HG03558 (cell line): Measurements from ENCODE around the gene AVP.

Experiments
- ATAC-seq: cut with Tn5 transposase; IDR thresholded peaks from one replicate; pipeline ENCODE4 v1.9.1; 2021; ENCODE audit warnings: moderate number of reproducible peaks; ENCODE audit not compliant: unreplicated experiment; ENCODE audit errors: extremely low read depth

Gene AVP

DNA sequence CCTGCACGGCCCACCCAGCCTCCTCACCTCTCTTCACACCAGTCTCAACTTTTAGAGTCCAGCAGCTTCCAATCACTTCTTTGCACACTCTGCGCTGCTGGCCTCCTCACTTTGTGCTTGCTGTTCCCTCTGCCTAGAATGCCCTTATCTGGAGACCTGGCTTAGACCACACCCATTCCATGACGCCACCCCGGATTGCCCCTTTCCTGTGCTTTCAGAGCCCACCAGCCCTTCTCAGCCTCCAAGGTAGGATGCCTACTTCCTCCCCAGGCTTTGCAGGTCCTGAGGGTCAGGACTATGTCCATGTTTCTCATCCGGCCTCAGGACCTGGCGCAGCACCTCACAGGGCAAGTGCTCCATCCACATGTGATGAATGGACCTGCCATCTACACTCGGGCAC is 27.0 kb upstream of the AVP start:
- ATAC-seq: no peak

DNA sequence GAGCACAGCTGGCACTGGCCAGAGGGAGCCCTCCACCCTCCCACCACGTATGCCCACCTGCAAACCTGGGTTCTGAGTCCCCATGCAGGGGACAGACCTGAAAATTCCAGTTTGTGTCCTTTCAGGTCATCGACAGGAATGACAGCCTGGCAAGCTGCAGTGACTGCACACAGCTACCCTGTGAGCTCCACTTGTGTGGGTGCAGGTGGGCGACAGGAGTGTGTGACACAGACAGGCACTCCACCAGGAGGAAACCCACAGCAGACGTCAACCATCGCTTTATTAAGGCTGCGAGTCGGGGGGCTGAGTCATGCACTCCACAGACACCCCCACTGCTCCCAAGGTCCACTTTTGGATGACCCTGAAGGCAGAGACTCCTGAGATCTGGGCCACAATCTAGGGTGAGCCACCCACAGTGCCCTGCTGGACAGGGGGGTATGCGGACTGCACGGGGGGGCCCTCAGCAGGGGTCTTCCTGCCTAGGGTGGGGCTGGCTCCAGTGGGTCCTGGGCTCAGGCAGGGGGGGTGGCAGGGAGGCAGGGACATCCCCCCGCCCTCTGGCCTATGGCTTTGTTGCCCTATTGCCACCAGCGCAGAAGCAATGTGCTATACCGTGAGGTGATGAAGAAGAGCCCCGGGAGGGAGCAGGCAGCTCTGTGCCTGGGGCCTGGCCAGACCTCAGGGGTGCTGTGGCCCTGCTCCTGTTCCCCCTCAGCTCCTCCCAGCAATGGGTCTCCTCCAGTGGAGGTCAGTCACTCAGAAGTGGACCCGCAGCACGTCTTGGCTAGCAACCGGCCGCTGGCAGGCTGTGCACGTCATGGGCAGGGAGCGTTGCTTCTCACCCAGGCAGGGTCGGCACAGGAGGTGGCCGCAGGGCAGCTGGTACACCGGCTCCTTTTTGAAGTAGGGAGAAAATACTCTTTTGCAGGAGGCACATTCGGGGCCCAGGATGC is 25.1 kb upstream of the AVP start:
- ATAC-seq: no peak

DNA sequence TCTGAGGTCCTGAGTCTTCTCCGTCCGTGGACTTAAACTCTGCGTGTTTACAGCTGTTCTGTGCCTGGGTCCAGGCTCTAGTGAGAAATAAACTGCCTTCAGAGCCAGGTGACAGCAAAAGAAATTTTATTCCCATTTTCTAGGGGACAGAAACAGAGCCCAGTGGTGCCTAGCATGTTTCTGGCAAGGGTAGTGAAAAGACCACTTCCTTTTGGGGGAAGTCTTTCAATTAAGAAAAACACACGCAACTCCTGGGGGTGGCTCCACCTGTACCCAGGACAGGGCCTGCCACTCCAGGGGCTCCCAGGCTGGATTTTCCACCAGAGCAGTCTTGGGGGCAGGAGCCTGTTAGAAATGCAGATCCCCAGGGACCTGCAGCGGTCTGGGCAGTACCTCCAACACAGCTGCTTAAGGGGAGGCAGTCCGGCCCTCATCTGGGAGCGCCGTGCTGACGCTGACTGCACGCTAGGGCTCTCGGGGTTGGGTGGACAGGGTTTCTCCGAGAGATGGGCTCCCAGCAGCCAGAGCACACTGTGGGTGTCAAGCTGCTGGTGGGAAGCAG is 23.0 kb upstream of the AVP start:
- no peak for ATAC-seq

DNA sequence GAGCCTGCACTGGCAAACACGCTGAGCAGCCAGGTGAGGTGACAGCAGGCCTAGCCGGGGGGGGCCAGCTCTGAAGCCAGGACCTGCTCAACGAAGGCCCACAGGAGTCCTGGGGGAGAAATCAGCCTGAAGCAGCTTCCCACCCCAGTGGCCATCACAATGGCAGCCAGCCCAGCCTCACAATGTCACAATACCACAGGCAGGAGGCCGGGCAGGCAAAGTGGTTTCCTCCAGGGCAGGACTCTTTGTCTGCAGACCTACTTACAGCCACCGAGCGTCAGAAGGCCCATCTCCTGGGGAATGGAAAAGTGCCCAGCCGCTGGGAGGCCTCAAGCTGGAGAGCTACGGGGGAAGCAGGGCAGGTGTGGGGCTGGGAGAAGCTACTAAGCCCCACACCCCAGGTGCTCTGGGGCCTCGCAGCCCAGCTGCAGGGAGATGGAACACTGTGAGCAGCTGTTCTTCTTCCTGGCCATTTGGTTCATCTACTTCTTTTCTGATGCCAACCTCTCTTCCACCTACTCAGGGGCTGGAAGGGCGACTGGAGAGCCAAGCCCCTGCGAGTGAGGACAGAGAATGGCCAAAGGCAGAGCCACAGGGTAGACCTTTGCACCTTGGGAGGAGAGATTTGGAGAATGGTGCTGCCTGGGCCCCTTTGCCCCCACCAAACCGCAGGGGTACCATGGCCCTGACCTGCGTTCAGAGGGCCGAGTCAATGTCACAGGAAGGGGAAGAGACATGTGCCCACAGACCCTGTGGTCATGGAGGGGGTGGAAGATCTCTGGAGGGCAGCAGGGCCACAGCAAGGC is 22.3 kb upstream of the AVP start:
- no peak for ATAC-seq

DNA sequence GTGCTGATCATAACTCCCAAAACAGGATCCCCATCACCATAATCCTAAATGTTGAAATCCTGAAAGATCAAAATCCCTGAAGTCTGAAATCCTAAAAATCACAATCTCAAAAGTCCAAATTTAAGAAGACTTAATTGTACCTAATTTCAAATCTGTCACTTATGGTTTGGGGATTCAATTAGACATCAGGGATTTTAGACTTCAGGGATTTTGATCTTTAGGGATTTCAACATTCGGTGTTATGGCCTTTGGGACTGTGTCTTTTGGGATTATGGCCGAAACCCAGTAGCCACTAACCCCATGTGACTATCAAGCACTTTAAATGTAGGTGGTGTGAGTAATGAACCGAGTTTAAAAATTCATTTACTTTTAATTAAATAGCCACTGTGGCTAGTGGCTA is 21.7 kb upstream of the AVP start:
- no peak for ATAC-seq

DNA sequence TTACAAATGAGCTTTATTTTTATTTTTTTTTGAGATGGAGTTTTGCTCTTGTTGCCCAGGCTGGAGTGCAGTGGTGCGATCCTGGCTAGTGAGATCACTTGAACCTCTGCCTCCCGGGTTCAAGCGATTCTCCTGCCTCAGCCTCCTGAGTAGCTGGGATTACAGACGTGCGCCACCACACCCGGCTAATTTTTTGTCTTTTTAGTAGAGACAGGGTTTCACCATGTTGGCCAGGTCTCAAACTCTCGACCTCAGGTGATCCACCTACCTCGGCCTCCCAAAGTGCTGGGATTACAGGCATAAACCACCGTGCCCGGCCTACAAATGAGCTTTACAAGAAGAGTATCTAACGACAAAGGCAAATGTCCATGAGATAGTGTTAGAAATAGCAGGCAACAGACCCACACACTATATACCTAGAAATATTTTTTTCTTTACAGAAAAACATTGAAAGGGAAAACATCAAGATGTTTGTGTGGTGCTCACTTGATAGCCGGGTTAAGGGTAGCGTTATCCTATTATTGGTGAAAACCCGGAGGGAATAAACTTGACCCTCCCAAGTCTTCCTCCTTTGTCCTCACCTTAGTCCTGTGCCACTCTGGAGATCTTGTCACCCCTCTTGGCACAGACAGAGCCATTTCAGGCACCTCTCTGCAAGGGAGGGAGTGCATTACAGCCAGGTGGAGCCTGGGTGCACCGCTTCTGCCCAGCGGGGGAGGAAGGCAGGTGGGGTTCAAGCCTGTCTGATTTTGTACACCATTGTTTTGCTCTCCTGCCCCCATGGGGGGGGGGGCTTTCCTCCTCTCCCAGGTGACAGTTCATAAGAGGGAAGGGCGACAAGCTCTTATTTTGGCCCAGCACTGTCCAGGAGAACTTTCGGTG is 21.0 kb upstream of the AVP start:
- ATAC-seq: no peak

DNA sequence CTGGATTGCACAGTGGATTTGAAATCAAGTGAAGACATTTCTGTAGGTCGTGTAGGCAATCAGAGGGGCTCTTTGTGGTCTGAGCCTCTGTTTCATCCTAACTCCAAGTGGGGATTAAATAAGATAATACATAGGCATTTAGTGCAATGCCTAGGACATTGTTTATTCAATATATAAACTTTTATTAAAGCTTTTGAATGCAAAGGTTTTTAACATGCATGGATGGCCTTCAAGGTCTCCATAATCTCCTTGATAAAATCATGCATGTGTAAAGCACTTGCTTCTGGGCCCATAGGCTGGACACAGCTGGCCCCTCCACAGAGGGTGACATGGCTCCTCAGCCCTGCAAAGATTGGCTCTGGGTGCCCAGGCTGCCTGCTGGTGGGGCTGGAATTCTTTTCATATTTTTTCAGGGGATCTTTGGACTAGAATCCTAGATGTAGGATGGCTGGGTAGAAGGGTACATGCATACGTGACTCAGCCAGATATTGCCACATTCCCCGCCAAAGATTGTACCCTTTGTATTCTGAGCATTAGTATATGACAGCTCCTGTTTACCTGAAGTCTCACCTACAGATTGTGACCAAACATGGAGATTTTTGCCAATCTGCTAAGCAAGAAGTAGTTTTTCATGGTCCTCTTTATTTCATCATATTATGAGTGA is 19.0 kb upstream of the AVP start:
- ATAC-seq: no peak

DNA sequence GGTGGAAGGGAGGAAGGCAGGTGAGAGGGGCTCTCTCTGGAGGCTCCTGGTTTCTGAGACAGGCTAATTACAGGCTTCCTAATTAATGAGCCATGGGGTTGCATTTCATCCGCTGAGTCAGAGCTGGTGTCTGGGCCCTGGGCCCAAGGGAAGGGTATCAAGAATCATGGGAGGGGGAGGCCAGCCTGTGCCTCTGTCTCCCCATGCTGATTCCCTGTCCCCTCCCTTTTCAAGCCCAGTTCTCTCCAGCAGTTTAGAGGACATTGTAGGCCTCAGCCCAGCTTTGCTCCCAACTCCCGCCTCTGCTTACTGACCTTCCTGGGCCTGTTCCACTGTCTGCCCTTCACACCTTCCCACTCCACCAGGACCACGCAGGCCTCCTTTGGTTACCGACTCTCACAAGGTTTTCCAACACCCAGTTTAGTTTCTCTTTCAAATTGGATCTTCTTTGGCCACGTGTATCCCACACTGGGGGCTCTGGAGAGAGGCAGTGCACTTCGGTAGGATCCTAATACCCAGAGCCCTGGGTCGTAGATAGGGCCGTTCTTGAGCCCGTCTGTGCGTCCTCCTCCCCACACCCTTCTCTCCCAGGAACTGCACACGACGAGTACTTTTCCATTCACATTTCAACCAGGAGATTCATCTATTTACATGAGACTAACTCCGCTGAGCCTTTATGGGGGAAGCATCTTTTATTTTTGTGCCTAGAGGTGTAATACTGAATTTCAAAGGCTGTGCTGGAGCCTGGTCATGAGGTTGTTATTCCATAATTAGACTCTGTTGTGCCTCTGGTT is 18.2 kb upstream of the AVP start:
- no peak for ATAC-seq

DNA sequence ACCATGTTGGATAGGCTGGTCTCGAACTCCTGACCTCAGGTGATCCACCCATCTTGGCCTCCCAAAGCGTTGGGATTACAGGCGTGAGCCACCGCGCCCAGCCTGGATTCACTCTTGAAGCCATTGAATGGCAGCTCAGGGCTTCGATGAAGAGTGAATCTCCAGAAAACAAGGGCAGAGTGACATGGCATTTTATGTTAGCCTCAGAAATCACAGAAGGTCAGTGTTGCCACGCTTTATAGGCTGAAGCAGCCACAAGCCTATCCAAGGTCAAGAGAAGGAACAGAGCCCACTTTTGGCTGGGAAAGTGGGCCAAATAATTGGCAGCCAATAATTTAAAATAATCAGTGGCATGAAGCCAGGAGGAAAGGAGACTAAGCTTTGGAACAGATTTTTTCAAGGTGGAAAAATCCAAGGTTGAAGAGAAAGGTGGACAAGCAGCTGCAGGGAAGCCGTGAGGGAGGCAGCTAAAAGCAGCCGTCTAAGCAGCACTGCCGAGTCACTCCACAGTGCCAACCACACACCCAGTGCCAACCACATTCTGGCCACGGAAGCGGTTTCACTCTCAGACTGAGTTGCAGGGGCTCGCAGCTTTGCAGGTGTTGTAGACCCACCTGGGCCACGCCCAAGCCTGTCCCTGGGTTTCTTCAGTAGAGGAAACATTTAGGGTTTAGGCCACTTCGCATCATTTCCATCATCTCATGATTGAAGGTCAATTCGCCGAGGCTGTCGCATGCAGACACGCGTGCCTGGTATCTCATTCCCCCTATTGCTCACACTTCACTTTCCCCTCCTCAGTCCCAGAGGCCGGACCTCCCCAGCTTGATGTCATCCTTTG is 17.4 kb upstream of the AVP start:
- ATAC-seq: no peak

DNA sequence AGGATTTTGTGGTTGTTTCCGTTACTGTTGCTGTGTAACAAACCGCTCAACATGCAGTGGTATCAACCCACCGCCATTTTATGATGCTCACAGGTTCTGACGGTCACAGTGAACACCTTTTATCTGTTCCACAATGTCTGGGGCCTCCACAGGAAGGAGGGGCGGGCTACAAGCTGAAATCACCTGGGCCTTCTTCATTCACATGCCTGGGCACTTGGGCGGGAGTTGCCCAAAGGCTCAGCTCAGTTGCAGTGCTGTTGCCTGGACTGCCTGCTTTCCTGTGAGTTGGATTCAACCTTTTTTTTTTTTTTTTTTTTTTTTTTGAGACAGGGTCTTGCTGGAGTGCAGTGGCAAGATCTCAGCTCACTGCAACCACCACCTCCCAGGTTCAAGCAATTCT is 16.7 kb upstream of the AVP start:
- no peak for ATAC-seq

DNA sequence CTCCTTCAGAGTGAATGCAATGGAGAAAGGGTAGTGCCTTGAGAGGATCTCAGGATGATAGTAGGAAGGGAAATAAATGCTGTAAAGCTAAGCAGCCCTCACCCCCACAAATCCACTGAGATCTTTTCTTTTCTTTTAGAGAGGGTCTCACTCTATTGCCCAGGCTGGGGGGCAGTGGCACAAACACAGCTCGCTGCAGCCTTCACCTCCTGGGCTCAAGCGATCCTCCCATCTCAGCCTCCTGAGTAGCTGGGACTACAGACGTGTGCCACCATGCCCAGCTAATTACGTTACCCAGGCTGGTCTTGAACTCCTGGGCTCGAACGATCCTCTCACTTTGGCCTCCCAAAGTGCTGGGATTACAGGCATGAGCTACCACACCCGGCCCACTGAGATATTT is 16.0 kb upstream of the AVP start:
- no peak for ATAC-seq

DNA sequence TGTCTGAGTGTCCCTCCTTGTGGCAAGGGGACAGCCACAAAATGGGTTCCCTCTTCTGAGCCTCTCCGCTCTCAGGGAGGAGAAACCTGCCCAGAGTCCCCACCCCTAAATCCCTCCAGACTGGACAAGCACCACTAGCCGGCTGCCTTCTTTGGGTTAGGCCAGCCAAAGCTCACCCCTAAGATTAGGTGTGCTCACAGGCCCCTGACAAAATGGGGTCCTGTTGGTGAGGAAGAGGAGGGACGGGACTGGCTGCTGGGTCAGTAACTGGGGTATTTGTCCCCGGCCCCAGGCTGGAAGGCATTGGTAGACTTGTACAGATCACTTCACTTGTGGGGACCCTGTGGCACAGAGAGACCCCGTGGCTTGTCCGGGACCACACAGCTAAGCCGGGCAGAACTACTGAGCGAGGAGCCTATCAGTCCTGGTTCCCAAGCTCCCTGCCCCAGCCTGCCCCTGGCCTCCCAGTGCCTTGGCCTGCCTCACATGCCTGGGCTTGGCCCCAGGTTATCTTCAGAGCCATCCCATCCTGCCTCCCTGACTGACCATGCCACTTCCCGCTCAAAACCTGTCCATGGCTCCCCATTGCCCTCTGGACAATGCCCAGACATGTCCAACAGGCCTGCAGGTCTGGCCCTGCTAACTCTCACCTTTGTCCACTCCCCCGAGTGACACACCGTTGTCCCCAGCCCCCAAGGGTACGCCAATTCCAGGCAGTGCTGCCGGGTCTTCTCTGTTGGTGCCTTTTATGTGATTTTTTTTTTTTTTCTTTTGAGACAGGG is 10.5 kb upstream of the AVP start:
- ATAC-seq: no peak

DNA sequence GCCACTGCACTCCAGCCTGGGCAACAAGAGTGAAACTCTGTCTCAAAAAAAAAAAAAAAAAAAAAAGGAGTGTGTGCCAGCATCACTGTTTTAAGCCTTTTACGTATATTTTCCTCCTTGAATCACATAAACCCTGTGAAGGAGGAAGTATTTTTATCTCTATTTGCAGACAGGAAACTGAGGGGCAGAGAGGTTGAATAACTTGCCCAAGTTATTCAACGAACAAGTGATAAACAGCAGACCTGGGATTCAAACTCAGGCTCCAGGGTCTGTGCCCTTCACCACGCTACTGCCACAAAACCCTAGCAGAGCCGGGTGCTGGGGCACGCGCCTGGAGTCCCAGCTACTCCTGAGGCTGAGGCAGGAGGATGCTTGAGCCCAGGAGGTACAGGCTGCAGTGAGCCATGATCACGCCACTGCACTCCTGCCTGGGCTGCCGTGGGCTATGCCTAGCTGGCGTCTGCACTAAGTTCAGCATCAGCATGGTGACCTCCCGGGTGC is 9.4 kb upstream of the AVP start:
- ATAC-seq: no peak

DNA sequence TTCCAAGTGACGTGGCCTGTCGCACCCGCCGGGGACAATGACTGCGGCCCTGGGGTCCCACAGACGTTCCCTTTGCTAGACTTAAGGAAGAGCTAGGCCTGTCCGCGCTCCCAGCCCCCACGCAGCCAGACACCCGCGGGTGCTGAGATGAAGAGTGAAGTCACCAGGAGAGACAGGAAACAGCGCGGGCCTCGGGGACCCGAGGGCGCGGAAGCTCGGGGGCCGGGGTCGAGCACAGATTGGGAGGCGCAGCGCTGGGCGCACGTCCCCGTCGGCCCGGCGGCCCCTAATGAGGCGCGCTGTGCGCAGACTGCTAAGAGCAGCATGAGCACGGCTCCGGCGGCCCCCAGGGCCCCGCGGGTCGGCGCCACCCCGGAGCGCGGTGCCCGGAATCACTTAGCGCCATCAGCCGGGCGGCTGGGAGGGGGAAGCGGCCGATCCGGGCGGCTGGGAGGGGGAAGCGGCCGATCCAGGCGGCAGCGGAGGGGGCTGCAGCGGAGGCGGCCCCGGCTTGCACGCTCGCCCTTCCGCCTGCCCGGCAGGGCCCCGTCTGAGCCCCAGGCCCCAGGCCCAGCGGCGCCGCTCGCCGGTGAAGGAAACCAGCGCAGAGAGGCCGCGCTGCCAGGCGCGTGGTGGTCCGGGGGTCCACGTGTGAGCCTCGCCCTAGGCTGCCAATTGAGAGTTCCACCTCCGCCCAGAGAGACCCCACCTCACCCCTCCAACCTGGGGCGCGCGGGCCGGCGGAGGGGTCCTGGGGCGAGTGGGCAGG is 8.3 kb upstream of the AVP start:
- no peak for ATAC-seq

DNA sequence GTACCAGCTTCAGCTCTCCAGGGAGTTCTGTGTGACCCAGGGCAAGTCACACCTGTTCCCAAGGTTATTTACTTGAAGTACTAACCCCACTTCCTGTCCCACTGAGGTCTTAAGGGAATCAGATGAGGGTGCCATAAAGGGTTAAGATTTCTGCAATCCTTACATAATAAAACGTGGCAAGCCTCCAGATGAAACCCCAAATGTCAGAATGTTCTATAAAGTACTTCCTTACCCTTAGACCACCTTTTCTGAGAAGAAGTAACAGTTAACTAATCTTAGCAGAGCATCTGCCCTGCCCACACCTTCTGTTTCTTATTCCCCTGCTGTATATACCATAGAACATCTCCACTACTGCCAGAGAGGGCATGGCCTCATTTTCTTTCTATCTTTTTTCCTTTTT is 6.0 kb upstream of the AVP start:
- ATAC-seq: no peak

DNA sequence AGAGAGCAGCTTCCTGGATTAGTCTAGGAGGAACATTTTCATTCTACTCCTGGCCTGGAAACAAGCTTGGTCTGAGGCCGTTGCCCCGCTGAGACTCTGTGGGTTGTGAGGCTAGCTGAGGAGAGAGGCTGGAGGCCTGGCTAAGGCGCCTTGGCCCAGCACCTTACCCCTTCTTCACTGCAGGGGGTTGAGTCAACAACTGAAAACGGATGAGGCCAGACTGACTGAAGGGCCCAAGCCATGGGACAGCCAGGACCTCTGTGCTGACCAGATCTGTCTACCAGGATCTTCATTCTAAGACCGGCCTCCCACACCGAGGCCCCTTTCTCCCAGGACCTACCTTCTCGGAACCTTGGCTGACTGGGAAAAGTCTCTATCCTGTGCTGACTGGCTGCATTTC is 3.5 kb upstream of the AVP start:
- no peak for ATAC-seq
